ENCODE measurements around the gene TRIM64C.
"Not testable (repeated sequence)": the region's sequence is repeated elsewhere in the genome, so short reads cannot be mapped to it uniquely, and the experiment has no call there.

Gene TRIM64C, protein sequence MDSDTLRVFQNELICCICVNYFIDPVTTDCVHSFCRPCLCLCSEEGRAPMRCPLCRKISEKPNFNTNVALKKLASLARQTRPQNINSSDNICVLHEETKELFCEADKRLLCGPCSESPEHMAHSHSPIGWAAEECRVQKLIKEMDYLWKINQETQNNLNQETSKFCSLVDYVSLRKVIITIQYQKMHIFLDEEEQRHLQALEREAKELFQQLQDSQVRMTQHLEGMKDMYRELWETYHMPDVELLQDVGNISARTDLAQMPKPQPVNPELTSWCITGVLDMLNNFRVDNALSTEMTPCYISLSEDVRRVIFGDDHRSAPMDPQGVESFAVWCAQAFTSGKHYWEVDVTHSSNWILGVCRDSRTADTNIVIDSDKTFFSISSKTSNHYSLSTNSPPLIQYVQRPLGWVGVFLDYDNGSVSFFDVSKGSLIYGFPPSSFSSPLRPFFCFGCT

DNA sequence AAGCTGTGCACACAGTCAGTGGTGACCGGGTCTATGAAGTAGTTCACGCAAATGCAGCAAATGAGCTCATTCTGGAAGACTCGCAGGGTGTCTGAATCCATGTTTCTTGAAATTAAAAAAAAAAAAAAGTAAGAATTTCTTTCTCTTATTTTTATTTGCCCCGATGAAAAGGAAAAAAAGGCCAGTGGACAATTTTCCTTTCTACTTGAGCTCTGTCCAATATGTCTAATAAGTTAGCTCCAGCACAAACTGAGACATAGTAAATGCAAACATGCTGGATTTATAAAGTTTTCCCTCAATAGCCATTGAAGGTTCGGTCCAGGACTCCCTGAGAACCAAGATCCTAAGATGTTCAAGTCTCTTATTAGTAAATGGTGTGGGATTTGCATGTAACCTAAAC, at the start of gene TRIM64C:
TSS of gene TRIM64C (minus strand) at position 101 of the 400 bp plus-strand sequence. CDS start at position 101, 0 bp downstream.
- DNase-seq (ENCODE audit: insufficient read length, low spot score); FAIRE-seq: not testable (repeated sequence)

DNA sequence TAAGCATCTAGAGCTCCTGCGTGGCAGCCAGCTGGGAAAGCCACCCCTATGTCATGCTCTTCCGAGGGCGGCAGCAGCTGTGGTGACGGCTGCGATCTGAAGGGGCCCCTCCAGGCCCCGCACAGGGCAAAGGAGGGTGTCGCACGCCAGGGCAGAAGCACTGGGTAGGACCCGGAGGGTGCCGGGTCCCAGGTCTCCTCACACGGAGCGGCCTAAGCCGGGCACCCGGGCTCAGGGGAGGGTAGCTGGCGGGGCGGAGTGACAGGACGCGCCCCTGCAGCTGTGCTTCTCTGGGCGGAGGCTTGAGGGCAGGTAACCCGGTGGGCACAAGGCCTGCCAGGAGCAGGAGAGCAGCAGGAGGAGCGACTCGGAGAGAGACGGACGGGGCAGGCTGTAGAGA, 43.4 kb upstream of the TRIM64C start:
- DNase-seq (ENCODE audit: insufficient read length, low spot score); FAIRE-seq: not testable (repeated sequence)

GRCh38 chr11:49069897-49070296, 11.0 kb upstream of the TRIM64C start:
- not testable (repeated sequence) for FAIRE-seq; DNase-seq (ENCODE audit: insufficient read length, low spot score)

DNA sequence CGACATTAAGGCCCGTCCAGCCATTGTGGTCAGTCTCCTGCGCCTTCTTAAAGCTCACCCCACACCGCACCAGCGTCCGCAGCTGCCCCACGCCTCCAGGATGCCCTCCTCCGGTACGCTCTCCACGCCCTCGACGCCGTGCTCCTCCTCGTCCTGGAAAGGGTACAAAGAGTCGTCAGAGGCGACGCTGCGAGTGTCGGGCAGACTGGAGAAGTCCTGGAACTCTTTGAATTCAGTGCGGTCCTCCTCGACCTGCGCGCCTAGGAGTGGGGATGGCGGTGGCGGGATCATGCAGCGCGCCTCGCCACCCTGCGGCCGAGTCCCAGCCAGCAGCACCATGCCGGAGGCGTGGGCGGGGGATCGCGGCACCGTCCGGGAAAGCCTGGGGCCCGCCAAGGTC, 9.1 kb downstream of the TRIM64C start:
- not testable (repeated sequence) for FAIRE-seq; DNase-seq (ENCODE audit: insufficient read length, low spot score)

DNA sequence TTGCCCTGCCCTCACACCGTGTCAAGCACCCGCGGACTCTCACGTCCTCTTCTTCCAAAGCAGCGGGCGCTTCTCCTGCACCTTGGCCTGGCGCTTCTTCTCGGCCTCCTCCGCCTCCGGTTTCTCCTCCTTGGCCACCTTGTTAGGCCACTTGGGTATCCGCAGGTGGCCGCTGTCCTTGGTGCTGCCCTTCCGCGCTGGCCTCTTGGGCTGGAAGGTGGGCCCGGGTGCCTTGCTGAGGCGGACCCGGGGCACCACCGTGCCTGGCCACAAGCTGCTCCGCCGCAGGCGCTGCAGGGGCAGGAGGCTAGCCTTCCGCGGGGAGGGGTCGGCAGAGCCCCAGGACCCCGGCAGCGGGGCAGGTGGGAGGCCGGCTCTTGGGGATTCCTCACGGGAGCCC, 10.7 kb downstream of the TRIM64C start:
- DNase-seq (ENCODE audit: insufficient read length, low spot score), result not testable (repeated sequence)

DNA sequence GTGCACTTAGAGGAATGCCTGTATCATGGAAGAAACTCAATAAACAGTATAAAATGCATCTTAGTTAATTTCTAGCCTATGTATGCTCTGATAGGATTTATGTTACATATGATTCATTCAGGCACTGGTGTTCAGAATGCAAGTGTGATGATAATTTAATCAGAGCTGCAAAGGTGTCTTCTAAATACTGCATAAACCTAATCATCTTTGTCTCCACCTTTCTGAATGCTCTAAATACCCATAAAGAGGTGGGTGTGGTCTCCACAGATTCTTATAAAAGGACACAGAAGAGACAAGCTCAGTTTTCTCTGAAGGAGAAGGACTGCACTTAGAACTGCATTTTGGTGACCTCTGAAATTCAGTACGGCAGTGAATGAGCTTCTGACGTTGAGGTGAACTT, 30.4 kb downstream of the TRIM64C start, which contains the start of gene TRIM49B:
TSS of gene TRIM49B (plus strand) at position 301 of the 400 bp plus-strand sequence. CDS start 2,777 bp downstream, outside the sequence.
- not testable (repeated sequence) for FAIRE-seq; DNase-seq (ENCODE audit: insufficient read length, low spot score)

More for the DNA sequence above, 10.7 kb downstream of the TRIM64C start:
- FAIRE-seq, result not testable (repeated sequence)

Measured in H54 (cell line).